Measurements from ENCODE around the gene KIF5B.
"Not testable (repeated sequence)": the region's sequence is repeated elsewhere in the genome, so short reads cannot be mapped to it uniquely, and the experiment has no call there.

KIF5B gene

GRCh38 chr10:32005050-32005449, 51.2 kb downstream of the KIF5B start:
- DNase-seq, result peak; percentile 52

GRCh38 chr10:32004161-32004591, 52.0 kb downstream of the KIF5B start:
- no peak for DNase-seq

- DNase-seq, result no peak
Observed at GRCh38 chr10:32002531-32002930, 53.7 kb downstream of the KIF5B start.

- no peak for DNase-seq
Observed at GRCh38 chr10:32000937-32001336, 55.3 kb downstream of the KIF5B start.

GRCh38 chr10:31999836-32000235, 56.4 kb downstream of the KIF5B start:
- no peak for DNase-seq

- no peak for DNase-seq
Observed at GRCh38 chr10:31999070-31999660, 57.1 kb downstream of the KIF5B start.

- DNase-seq, result no peak
Observed at GRCh38 chr10:31994926-31995325, 61.3 kb downstream of the KIF5B start.

GRCh38 chr10:31990937-31991336, 65.3 kb downstream of the KIF5B start:
- DNase-seq, result no peak

GRCh38 chr10:31987786-31988185, 68.4 kb downstream of the KIF5B start:
- not testable (repeated sequence) for DNase-seq

GRCh38 chr10:31982111-31982510, 74.1 kb downstream of the KIF5B start:
- no peak for DNase-seq

- no peak for DNase-seq
Observed at GRCh38 chr10:31980471-31980870, 75.8 kb downstream of the KIF5B start.

- DNase-seq, result not testable (repeated sequence)
Observed at GRCh38 chr10:31979071-31979470, 77.2 kb downstream of the KIF5B start.

- DNase-seq, result no peak
Observed at GRCh38 chr10:31978156-31978483, 78.1 kb downstream of the KIF5B start.

- no peak for DNase-seq
Observed at GRCh38 chr10:31977440-31978155, 78.6 kb downstream of the KIF5B start.

GRCh38 chr10:31975157-31975765, 81.0 kb downstream of the KIF5B start:
- no peak for DNase-seq

GRCh38 chr10:31974434-31975124, 81.6 kb downstream of the KIF5B start:
- no peak for DNase-seq

- no peak for DNase-seq
Observed at GRCh38 chr10:31972519-31973041, 83.6 kb downstream of the KIF5B start.

GRCh38 chr10:31969847-31970246, 86.4 kb downstream of the KIF5B start:
- DNase-seq, result not testable (repeated sequence)

- no peak for DNase-seq
Observed at GRCh38 chr10:31963589-31963980, 92.6 kb downstream of the KIF5B start.

- no peak for DNase-seq
Observed at GRCh38 chr10:31962826-31963588, 93.2 kb downstream of the KIF5B start.

GRCh38 chr10:31961277-31962074, 94.7 kb downstream of the KIF5B start:
- peak; percentile 21 for DNase-seq

All from SHP77 treated with DMSO at 0.1 percent for 48 hours (cell line).